ENCODE results near the gene DYNLRB1.
A peak's percentile ranks its signal among the peaks of the same experiment; 100 is the strongest.

Gene DYNLRB1

DNA sequence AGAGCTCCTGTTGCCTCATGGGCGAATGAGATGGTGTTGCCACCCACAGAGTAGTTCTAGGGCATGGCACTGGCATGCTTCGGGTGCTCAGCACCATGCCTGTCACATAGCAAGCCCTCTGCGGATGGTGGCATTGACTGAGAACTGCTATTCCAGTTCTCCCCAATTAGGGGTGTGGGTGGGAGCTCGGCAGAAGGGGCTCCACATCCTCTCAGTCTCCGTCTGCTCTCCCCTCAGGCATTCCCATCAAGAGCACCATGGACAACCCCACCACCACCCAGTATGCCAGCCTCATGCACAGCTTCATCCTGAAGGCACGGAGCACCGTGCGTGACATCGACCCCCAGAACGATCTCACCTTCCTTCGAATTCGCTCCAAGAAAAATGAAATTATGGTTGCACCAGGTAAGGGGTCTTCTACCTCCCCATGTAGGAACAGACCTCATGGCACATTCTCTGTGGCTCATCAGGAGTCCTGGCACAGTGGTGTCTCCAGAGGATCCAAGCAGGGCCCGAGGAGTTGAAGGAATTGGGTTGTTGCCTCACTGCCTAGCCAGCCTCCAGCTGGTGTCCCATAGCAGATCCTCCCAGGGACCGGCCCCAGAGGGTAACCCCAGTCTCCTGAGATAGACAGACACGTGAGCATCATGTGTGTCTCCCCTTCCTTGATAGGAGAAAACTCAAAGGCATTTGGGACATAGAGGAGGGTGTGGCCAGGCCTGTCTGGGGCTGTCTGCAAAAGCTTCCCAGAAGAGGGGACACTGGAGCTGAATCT lies 18.4 kb downstream of the DYNLRB1 start:
- in situ Hi-C loops (cut with HindIII; ENCODE audit: low sequenced_read_pairs): no loop called here
- TF ChIP-seq, protein P1, sequence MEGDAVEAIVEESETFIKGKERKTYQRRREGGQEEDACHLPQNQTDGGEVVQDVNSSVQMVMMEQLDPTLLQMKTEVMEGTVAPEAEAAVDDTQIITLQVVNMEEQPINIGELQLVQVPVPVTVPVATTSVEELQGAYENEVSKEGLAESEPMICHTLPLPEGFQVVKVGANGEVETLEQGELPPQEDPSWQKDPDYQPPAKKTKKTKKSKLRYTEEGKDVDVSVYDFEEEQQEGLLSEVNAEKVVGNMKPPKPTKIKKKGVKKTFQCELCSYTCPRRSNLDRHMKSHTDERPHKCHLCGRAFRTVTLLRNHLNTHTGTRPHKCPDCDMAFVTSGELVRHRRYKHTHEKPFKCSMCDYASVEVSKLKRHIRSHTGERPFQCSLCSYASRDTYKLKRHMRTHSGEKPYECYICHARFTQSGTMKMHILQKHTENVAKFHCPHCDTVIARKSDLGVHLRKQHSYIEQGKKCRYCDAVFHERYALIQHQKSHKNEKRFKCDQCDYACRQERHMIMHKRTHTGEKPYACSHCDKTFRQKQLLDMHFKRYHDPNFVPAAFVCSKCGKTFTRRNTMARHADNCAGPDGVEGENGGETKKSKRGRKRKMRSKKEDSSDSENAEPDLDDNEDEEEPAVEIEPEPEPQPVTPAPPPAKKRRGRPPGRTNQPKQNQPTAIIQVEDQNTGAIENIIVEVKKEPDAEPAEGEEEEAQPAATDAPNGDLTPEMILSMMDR (IDR thresholded peaks at IDR 0.05; ENCODE audit: low read depth, low read length): no peak
- DNase-seq (ENCODE audit: low read depth, low spot score): no peak
- no peak overlapping the region for H3K4me3 ChIP-seq (ENCODE audit: low read depth, low read length)

DNA sequence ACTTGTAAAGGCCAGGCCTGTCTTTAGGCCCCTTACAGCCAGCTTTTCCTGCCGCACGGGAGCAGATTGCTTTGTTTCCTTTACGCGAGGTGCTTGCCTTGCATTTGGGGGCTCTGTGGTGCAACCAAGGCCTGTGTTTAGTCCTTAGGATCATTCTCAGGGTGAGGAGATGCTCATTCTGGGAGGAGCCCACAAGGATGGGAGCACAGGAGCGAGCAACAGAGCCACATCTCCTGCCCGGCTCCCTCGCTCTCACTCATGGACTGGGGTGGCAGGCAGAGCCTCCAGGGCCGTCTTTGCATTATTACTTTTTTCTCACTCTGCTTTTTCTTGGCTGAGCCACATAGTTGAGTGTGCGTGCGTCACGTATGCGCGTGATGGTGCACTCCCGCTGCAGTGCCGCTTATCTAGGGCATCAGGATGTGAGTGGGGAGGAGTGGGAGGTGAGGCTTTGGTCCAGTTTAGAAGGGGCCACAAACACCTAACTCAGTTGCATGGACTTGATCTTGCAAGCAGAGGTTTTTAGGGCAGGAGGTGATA lies 19.1 kb downstream of the DYNLRB1 start:
- TF ChIP-seq, protein P1 (IDR thresholded peaks at IDR 0.05; ENCODE audit: low read depth, low read length): no peak
- H3K4me3 ChIP-seq (ENCODE audit: low read depth, low read length): no peak overlapping the region
- in situ Hi-C loops (cut with HindIII; ENCODE audit: low sequenced_read_pairs): no loop called here
- DNase-seq (ENCODE audit: low read depth, low spot score): no peak

DNA sequence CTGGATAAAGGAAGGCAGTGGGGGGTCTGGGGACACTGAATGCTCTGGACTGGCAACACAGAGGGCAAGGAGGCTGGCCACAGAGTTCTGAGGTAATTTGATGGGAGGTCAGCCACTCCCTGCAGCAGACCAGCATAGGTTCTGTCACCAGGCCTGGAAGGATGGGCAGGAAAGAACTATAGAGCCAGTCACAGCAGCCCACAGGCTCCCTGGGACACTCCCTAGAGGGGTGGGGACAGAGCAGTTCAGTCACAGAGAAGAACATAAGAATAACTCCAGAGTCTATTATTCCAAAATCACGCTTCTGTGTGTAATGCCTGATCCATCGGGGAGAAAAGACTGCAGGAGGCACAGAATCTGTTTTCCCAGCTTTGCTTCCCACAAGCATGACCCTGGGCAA lies 19.6 kb downstream of the DYNLRB1 start:
- no peak for DNase-seq (ENCODE audit: low read depth, low spot score)
- in situ Hi-C loops (cut with HindIII; ENCODE audit: low sequenced_read_pairs): no loop called here
- TF ChIP-seq, protein P1 (IDR thresholded peaks at IDR 0.05; ENCODE audit: low read depth, low read length): no peak
- H3K4me3 ChIP-seq (ENCODE audit: low read depth, low read length): no peak overlapping the region

DNA sequence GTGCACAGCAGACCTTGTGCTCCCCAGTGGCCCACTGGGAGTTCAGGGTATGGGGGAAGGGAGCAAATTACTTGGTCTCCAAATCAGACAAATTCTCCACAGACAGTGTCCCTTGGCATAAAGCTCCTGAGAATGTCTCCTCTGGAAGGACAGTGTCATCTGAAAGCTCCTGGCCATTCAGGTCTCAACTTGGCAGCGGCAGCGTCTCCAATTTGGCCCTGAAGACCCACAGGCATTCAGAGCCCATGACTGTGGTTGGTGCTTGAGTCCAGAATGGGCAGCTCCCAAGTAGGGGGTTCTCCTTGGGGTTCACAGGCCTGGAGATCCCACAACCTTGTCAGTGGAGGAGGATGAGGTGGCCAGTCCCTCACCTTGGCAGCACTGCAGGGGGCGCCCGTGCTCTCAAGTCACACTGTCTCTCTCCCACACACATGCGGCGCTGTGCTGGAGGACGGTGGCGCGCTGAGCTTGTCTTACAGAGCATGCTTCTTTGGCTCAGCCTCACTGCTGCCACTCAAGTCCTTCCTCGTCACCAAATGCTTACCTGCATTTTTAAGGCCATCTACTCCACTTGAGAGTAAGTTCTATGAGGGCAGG lies 20.7 kb downstream of the DYNLRB1 start:
- in situ Hi-C loops (cut with HindIII; ENCODE audit: low sequenced_read_pairs): no loop called here
- no peak overlapping the region for H3K4me3 ChIP-seq (ENCODE audit: low read depth, low read length)
- no peak for DNase-seq (ENCODE audit: low read depth, low spot score)
- TF ChIP-seq, protein P1 (IDR thresholded peaks at IDR 0.05; ENCODE audit: low read depth, low read length): peak; percentile 41

DNA sequence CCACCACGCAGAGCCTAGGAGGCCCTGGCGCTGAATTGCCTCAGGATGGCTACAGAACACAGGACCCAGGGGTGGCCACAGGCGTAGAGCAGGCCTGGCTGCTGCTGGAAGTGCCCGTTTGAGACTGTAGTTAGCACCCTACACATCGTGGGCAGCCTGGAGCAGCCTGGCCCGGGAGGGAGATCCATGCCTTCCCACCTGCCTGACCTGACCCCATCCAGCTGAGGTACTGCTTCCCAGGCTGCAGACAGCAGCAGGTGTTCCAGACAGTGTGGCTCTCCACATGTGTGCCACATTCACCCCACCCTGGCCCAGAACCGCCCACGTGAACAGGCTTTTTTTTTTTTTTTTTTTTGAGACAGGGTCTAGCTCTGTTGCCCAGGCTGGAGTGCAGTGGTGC lies 21.4 kb downstream of the DYNLRB1 start:
- H3K4me3 ChIP-seq (ENCODE audit: low read depth, low read length): no peak overlapping the region
- TF ChIP-seq, protein P1 (IDR thresholded peaks at IDR 0.05; ENCODE audit: low read depth, low read length): no peak
- in situ Hi-C loops (cut with HindIII; ENCODE audit: low sequenced_read_pairs): no loop called here
- no peak for DNase-seq (ENCODE audit: low read depth, low spot score)

DNA sequence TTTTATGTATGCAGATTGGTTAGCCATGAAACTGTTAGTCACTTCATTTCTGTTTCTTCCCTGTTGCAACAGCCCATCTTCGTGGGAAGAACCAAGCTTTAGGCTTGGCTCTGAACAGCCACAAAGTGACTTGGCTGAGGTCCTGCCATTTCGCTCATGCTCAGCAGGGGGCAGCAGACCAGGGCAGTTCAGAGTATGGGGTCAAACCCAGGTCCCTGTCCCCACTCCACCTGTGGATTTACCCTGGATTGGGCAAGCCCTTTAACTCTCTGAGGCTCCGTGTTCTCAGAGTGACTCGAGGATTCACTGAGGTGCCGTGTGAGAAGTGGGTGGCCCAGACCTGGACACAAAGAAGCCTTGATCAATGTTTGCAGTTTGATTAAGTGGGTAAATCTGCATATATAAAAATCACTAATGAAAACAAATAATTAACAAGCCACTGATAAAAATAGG lies 22.5 kb downstream of the DYNLRB1 start:
- peak; percentile 31 for DNase-seq (ENCODE audit: low read depth, low spot score)
- TF ChIP-seq, protein P1 (IDR thresholded peaks at IDR 0.05; ENCODE audit: low read depth, low read length): peak; percentile 88
- in situ Hi-C loops (cut with HindIII; ENCODE audit: low sequenced_read_pairs): no loop called here
- H3K4me3 ChIP-seq (ENCODE audit: low read depth, low read length): no peak overlapping the region
